RPMI8226 (cell line): ENCODE measurements around the gene D2HGDH.

Source experiments
- DNase-seq: peaks from one replicate; pipeline ENCODE4 v3.0.0-alpha.2; 2015

D2HGDH gene

DNA sequence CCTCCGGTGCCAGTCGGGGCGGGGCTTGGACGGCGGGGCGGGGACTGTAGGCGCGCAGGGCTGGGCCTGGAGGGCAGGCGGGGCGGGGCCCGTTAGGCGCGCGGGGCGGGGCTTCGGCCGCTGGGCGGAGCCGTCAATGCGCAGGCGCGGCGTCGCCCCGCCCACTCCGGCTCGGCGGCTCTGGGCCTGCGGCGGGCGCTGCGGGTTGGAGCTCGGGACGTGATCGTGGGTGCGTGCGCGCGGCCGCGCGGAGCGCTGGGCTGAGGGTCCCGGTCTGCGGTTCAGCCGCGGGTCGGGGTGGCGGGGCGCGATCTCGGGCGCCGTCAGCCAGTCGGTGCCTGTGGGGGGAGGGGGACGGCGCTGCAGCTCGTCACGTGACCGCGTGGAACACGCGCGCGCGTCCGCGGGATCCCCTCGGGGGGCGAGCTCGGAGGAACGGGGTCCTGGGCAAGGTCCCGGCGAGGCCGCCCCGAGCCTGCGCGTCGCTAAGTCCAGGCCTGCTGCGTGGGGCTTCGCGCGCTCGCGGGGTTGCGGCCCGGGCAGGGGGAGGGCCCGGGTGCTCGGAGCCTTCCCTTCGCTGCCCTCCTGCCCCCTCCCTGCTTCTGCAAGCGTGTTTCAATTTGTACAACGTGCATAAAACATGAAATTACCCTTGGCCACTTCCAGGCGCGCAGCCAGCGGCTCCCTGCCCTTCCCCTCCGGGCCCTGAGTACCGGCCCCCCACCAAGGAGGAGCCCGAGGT, at the start of gene D2HGDH:
Gene D2HGDH (plus strand): TSS at position 164 of the 742 bp plus-strand sequence. CDS start 595 bp downstream, outside the sequence.
- peak; percentile 84 for DNase-seq

GRCh38 chr2:241686324-241686649, 48.1 kb upstream of the D2HGDH start:
- peak; percentile 11 for DNase-seq

- DNase-seq: peak; percentile 94
Measured at GRCh38 chr2:241686650-241687425, 47.6 kb upstream of the D2HGDH start, which contains the start of gene DTYMK. Gene DTYMK (minus strand): TSS chr2:241686815. CDS start chr2:241686783, 32 bp downstream.

GRCh38 chr2:241689306-241689705, 45.1 kb upstream of the D2HGDH start:
- DNase-seq: no peak

DNA sequence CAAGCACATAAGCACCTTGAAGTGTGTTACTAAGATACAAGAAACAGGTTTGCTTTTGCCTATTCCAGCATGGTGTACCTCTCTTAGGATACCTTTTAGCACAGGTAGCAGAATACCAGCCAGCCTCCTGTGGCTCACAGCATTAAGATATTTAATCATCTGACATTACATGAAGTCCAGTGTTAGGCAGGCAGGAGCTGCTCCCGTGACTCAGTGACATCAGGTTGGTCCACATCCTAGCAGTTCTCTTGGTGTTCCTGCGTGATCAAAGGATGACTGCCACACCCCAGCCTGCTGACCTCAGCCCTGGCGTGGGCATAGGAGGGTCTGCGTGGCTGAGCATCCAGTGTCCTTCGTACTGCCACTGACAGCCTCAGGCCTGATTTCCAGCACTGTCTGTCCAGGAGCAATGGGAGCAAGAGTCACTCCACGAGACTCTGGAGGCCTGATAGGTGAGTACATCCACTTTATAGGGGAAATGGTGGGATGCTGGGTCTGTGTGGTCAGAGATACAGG, 44.2 kb upstream of the D2HGDH start:
- no peak for DNase-seq

DNA sequence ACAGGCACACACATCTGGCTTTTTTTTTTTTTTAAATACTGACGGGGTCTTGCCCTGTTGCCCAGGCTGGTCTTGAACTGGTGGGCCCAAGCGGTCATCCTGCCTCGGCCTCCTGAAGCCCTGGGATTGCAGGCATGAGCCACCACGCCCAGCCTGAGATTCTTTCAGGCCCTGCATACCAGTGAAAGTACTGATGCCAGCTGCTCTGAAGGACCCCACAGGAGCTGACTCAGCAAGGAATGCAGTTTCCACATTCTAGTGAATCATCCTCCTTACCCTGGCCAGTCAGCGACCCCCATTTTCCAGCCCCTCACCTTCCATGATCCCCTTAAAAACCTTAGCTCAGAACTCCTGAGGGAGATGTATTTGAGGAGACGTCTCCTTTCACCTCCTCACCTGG, 42.0 kb upstream of the D2HGDH start:
- DNase-seq: no peak

DNA sequence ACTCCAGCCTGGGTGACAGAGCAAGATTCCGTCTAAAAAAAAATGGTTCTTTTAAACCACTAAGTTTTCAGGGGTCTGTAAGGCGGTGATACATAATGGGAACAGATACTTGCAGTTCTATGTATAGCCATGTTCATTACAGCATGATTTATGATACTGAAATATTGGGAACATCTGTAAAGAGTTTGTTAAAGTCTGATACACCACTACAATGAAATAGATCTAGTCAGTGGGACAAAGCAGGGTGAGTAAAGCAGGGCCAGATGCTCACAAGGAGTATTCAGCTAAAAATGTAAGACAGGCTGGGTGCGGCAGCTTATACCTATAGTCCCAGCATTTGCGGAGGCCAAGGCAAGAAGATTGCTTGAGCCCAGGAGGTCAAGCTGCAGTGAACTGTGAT, 38.8 kb upstream of the D2HGDH start:
- no peak for DNase-seq

GRCh38 chr2:241701149-241701398, 33.4 kb upstream of the D2HGDH start:
- DNase-seq: no peak

DNA sequence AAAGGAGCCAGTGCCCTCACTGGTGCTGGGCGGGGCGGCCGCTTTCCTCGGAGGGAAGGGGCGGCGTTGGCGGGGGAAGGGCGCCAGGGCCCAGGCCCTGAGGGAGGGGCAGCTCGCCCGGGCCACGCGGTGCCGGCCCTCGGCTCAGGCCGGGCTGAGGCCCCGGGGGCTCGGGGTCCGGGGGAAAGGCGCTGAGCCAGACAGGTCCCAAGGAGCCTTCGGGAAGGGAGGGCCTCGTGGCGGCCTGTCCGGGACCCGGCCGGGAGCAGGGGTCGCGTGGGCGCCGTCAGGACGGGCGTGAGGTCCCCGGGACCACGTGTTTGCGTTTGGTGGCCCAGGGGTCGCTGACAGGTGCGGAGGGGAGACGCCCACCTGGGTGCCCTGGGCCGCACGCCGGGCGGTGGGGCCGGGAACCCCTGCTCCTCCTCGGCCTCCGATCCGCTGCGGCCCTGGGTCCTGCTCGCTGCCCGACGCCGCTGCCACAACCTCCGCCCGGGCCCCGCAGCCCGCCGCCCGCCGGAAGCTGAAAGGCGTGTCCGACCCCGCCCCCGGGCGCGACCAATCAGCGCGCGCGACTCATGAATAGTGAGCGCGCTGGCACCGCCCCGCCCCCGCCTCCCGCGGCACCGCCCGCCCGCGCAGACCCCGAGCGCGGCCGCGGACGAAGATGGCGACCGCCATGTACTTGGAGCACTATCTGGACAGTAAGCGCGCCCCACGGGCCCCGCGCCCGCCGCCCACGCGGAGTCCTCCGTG, 32.9 kb upstream of the D2HGDH start, which contains the start of gene ING5:
Gene ING5 (plus strand): TSS at position 641 of the 756 bp plus-strand sequence. CDS start 27 bp downstream, at position 668.
- DNase-seq: peak; percentile 93

DNA sequence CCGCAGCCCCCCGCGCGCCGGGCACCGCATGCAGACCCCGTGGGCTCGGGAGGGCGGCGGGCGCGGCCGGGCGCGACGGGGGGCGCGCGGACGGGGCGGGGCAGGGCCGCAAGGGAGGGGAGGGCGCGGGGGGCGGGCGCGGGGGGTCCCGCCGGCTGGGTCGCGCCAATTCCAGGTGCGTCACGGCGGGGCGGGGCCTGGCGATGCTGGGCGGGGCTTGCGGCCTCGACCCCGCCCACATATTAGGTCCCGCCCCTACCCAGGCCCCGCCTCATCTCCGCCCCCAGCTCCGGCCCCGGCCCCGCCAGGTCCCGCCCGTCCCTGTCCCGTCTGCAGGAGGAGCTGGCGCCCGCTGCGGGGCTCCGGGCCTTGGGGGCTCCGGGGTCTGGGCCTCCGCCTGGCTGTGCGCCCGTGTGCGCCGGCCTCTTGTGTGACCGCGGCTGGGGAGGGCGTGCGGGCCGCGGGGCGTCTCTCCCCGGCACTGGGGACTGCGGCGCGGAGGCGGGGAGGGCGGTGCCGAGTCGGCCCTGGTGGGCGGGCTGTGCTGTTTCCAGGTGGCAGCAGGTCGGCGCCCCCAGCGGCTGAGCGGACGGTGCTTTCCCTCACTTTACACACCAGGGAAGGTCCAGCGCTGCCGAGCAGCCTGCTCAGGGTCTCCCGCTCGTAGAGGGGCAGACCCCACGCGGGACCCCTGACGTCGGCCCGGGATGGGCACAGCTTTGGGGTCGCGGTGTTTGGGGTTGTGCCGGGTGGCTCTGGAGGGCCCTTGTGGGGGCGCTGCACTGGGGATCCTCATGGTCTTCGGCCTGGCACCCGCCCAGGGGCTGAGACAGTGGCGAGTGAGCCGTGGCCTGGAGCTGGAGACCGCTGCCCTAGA, 32.0 kb upstream of the D2HGDH start:
- peak; percentile 88 for DNase-seq

GRCh38 chr2:241703032-241703604, 31.3 kb upstream of the D2HGDH start:
- DNase-seq: no peak

DNA sequence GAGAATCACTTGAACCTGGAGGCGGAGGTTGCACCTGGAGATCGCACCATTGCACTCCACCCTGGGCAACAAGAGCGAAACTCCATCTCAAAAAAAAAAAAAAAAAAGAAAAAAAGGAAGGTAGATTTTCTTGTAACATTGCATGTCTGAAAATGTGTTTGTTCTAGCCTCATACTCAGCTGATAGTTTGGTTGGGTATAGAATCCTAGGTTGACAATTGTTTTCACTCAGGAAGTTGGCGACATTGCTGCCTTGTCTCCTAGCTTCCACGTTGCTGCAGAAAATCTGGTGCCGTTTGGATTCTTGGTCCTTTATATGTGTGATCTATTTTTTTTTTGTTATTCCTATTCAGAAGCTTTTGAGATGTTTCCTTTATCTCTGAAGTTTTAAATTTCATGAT, 27.9 kb upstream of the D2HGDH start:
- no peak for DNase-seq

GRCh38 chr2:241708879-241709278, 25.6 kb upstream of the D2HGDH start:
- DNase-seq: no peak

- no peak for DNase-seq
Measured at GRCh38 chr2:241719093-241719492, 15.3 kb upstream of the D2HGDH start.

GRCh38 chr2:241720099-241720498, 14.3 kb upstream of the D2HGDH start:
- no peak for DNase-seq

DNA sequence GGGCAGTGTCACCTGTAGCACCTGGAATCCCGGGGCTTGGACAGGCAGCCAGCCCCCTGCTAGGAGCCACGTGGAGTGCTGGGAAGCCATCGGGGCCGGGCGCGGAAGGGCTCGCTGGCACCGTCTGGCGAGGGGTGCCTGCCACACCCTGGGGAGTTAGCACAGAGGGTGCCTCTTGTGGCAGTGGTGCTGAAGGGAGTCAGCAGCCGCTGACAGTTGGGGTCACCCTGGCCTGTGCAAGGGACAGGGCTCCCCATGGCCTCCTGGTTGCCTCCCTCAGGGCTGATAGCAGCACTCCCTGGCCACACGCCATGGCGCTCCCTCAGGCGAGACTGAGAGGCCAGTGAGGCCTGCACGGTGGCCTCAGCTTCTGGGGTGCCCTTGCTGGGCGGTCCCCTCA, 13.9 kb upstream of the D2HGDH start:
- no peak for DNase-seq

DNA sequence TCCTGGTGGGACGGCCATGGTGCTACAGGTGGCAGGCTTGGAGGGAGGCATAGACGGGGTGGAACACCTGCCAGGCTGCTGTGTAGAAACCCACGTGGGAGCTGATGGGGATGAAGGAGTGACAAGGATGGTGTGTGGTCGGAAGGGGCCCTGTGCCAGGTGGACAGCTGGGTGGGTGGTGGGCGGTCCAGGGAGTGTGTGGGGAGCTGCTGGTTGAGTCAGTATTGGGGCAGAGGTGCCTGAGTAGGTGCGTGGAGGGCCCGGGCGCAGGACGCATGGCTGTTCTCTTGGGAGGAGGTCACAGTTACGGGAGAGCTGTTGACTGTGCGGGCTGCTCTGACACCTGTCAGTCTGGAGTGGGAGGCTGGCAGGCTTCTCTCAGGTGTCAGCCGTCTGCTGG, 12.6 kb upstream of the D2HGDH start:
- no peak for DNase-seq

- no peak for DNase-seq
Measured at GRCh38 chr2:241722896-241723454, 11.5 kb upstream of the D2HGDH start.

DNA sequence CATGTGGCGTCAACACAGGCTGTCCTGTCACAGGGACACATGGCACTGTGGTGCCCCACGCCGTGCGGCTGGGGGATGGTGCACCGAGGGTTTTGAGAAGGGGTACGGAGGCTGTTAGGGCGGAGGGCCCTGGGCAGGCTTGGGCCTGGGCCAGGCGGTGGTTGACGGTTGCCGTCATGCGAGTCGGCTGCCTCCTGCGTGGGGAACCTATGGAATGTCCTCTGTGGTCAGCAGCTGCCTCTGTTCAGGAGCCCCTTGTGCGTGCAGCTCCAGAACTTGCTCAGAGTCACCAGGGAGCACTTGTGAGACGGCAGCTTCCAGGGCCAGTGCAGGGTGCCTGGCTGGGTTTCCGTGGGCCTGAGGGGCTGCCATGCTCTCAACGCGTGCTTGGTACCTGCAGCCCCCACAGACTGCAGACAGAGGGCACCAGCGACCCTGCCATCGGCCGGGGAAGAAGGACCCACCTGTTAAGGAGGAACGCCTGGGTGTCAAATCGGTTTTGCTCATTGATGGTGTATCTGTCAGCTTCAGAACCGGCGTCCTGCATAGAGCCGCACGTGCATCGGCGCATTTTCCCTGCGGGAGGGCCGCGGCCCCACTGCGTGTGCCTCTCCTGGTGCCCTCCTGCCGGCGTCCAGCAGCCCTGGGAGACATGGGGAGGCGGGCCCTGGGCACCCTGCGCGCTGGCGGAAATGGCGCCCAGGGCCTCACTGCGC, 10.0 kb upstream of the D2HGDH start:
- DNase-seq: no peak

- DNase-seq: no peak
Measured at GRCh38 chr2:241724975-241725870, 9.2 kb upstream of the D2HGDH start.
